Tibial artery (tissue), 4 donors: ENCODE measurements around the gene IRF2.
A peak's percentile ranks its signal among the peaks of the same experiment; 100 is the strongest.
"Not testable (repeated sequence)": the region's sequence is repeated elsewhere in the genome, so short reads cannot be mapped to it uniquely, and the experiment has no call there.

Source experiments
- DNase-seq, 2 donors: peaks; one replicate each; pipeline ENCODE4 v3.0.0-alpha.2; 2019
- H3K27ac ChIP-seq, 2 donors: fragments of 200-600 bp; sonication (generic) in 1 of 2; 1 replicate in 1 of 2; 2 replicates in 1 of 2; pipeline ENCODE4 v1.5.1; 2018 to 2019; ENCODE audit warnings: mild to moderate bottlenecking in 1 of 2
- H3K27me3 ChIP-seq, 2 donors: fragments of 200-600 bp; sonication (generic) in 1 of 2; one replicate each; pipeline versions ENCODE4 v1.5.1 to v1.6.0; 2016 to 2019
- H3K36me3 ChIP-seq, 3 donors: fragments of 200-600 bp; sonication (generic) in 2 of 3; one replicate each; pipeline ENCODE4 v1.5.1; 2016 to 2019; ENCODE audit warnings: mild to moderate bottlenecking in 2 of 3
- H3K4me1 ChIP-seq, 4 donors: fragments of 200-600 bp; sonication (generic) in 2 of 4; 1 replicate in 3 of 4; 2 replicates in 1 of 4; pipeline ENCODE4 v1.5.1; 2016 to 2019
- H3K4me3 ChIP-seq, 2 donors: fragments of 200-600 bp; sonication (generic) in 1 of 2; 1 replicate in 1 of 2; 2 replicates in 1 of 2; pipeline ENCODE4 v1.5.1; 2018 to 2019; ENCODE audit warnings: mild to moderate bottlenecking in 2 of 2
- H3K9me3 ChIP-seq, 3 donors: fragments of 200-600 bp; sonication (generic) in 1 of 3; one replicate each; pipeline ENCODE4 v1.5.1; 2016 to 2019
- CTCF ChIP-seq, 2 experiments: fragments of 200-600 bp in 1 of 2; fragments of 450-650 bp in 1 of 2; IDR thresholded peaks; one replicate each; pipeline ENCODE4 v1.5.1; 2017 to 2019; ENCODE audit warnings: antibody characterized with exemption in 2 of 2, mild to moderate bottlenecking in 1 of 2, moderate library complexity in 1 of 2
- intact Hi-C: fragments of 100-400 bp; cut with DNase I; formaldehyde crosslinking; loops from one replicate; pipeline ENCODE4 v1.15.0; 2023; ENCODE audit warnings: low total_unique reads

The IRF2 gene

GRCh38 chr4:184344899-184345572 is 129.3 kb downstream of the IRF2 start:
- no peak overlapping the region for H3K4me3 ChIP-seq
- peaks cover 0 to 10% (median 0%) of the 10 kb centered on the region in 4 donors for H3K4me1 ChIP-seq
- intact Hi-C loops: loop anchor here (10.0 kb wide), 1 partner anchor 130 kb away; the partner anchor contains the start of gene IRF2
- H3K9me3 ChIP-seq: no peaks in the 10 kb centered on the region
- no peaks in the 10 kb centered on the region for H3K36me3 ChIP-seq
- no peaks in the 10 kb centered on the region for H3K27me3 ChIP-seq
- no peak for TF ChIP-seq CTCF (IDR thresholded peaks at IDR 0.05)
- no peak for DNase-seq
- no peak overlapping the region for H3K27ac ChIP-seq

GRCh38 chr4:184344435-184344834 is 129.9 kb downstream of the IRF2 start:
- Histone ChIP-seq H3K9me3 (no peaks in the 10 kb centered on the region), H3K27ac (no peak overlapping the region), H3K36me3 (no peaks in the 10 kb centered on the region), H3K4me3 (no peak overlapping the region), H3K4me1 (peaks cover 0 to 10% (median 0%) of the 10 kb centered on the region in 4 donors), H3K27me3 (no peaks in the 10 kb centered on the region)
- intact Hi-C loops: loop anchor here (10.0 kb wide), 1 partner anchor 130 kb away; the partner anchor contains the start of gene IRF2
- no peak for TF ChIP-seq CTCF (IDR thresholded peaks at IDR 0.05)
- no peak for DNase-seq

- peaks cover 0 to 10% (median 0%) of the 10 kb centered on the region in 4 donors for H3K4me1 ChIP-seq
- intact Hi-C loops: loop anchor here (10.0 kb wide), 1 partner anchor 131 kb away; the partner anchor contains the start of gene IRF2
Measured at GRCh38 chr4:184343502-184344177, 130.7 kb downstream of the IRF2 start.

GRCh38 chr4:184342857-184343237 is 131.5 kb downstream of the IRF2 start:
- peak overlapping the region in 1 of 2 donors; percentile 54 for H3K4me3 ChIP-seq
- intact Hi-C loops: loop anchor here (10.0 kb wide), 1 partner anchor 132 kb away; the partner anchor contains the start of gene IRF2
- H3K27ac ChIP-seq: peak overlapping the region in 1 of 2 donors; percentile 70
- peaks cover 0 to 10% (median 0%) of the 10 kb centered on the region in 4 donors for H3K4me1 ChIP-seq
- H3K27me3 ChIP-seq, DNase-seq, H3K9me3 ChIP-seq, H3K36me3 ChIP-seq: not testable (repeated sequence)

More at GRCh38 chr4:184343502-184344177, 130.7 kb downstream of the IRF2 start:
- Histone ChIP-seq H3K27ac (peak overlapping the region; percentile 64 to 70), H3K36me3 (no peaks in the 10 kb centered on the region), H3K9me3 (no peaks in the 10 kb centered on the region), H3K4me3 (peak overlapping the region; percentile 54 to 66), H3K27me3 (no peaks in the 10 kb centered on the region)
- peak; percentile 68 to 84 for DNase-seq
- no peak for TF ChIP-seq CTCF (IDR thresholded peaks at IDR 0.05)

GRCh38 chr4:184342167-184342856 is 132.0 kb downstream of the IRF2 start:
- peaks cover 0 to 10% (median 0%) of the 10 kb centered on the region in 4 donors for H3K4me1 ChIP-seq
- no peaks in the 10 kb centered on the region for H3K27me3 ChIP-seq
- H3K4me3 ChIP-seq: no peak overlapping the region
- no peak overlapping the region for H3K27ac ChIP-seq
- H3K9me3 ChIP-seq: no peaks in the 10 kb centered on the region
- TF ChIP-seq CTCF (IDR thresholded peaks at IDR 0.05): no peak
- intact Hi-C loops: loop anchor here (10.0 kb wide), 1 partner anchor 132 kb away; the partner anchor contains the start of gene IRF2
- no peak for DNase-seq
- no peaks in the 10 kb centered on the region for H3K36me3 ChIP-seq

GRCh38 chr4:184339398-184340193 is 134.8 kb downstream of the IRF2 start:
- not testable (repeated sequence) for H3K4me3 ChIP-seq, H3K27ac ChIP-seq
- intact Hi-C loops: loop anchor here (10.0 kb wide), 1 partner anchor 135 kb away; the partner anchor contains the start of gene IRF2

More at GRCh38 chr4:184339398-184340193, 134.8 kb downstream of the IRF2 start:
- H3K36me3 ChIP-seq, H3K27me3 ChIP-seq, DNase-seq, H3K9me3 ChIP-seq: not testable (repeated sequence)
- peaks cover 0 to 10% (median 0%) of the 10 kb centered on the region in 4 donors for H3K4me1 ChIP-seq
